Measurements from ENCODE around the gene ATP6V1G2. TPM values are rescaled to one million over a fixed set of nuclear protein-coding genes. Genes with fewer than 3 reads are reported as not detected.

Gene ATP6V1G2
- total RNA-seq, 4 donors from 2014 or later = 0.64 to 1.6 (median 1.4) TPM; not detected in 1

- H3K27me3 ChIP-seq = no peaks in the 10 kb centered on the region
- TF ChIP-seq POLR2AphosphoS5 (IDR thresholded peaks at IDR 0.05) (no peak), EP300 (IDR thresholded peaks at IDR 0.05) (no peak), CTCF (IDR thresholded peaks at IDR 0.05) (no peak), POLR2A (IDR thresholded peaks at IDR 0.05) (no peak)
- no peaks in the 10 kb centered on the region for H3K4me1 ChIP-seq
- H3K27ac ChIP-seq = no peak overlapping the region
- 67% methylated on average over 5 of the region's 6 CpGs for WGBS
- no peaks in the 10 kb centered on the region for H3K9me3 ChIP-seq
- DNase-seq (ENCODE audit: low spot score in 2 of 2) = no peak
- H3K36me3 ChIP-seq = peaks cover 63% of the 10 kb centered on the region
- no peak overlapping the region for H3K4me3 ChIP-seq
These were observed 15.7 kb downstream of the ATP6V1G2 start for GRCh38 chr6:31530659-31531058.

DNA sequence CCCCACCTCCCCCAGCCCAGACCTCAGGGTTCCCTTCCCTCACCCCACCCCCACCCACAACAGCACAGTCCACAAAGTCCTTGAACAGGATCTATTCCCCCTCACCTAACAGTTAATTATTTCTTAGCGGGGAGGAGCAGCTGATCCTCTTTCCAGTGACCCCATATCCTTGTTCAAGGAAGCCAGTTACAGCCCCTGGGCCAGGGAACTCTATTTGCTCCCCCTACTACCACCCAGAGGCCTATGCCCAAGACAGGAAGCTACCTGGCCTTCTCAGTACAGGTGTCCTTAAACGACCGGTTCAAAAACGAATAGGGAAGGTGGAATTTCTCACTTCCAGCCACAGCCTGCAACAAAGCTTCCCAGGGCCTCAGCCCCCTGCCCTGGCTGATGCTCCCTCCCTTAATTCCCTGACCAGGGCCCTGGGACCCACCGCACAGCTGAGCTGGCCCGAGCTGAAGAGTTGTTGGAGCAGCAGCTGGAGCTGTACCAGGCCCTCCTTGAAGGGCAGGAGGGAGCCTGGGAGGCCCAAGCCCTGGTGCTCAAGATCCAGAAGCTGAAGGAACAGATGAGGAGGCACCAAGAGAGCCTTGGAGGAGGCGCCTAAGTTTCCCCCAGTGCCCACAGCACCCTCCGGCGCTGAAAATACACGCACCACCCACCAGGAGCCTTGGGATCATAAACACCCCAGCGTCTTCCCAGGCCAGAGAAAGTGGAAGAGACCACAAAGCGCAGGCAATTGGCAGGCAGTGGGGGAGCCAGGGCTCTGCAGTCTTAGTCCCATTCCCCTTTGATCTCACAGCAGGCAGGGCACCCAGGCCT is 16.9 kb downstream of the ATP6V1G2 start:
- Histone ChIP-seq H3K4me1 (no peaks in the 10 kb centered on the region), H3K27ac (no peak overlapping the region), H3K36me3 (peaks cover 52% of the 10 kb centered on the region), H3K9me3 (no peaks in the 10 kb centered on the region), H3K4me3 (no peak overlapping the region), H3K27me3 (no peaks in the 10 kb centered on the region)
- WGBS = 67% methylated on average over 5 of the region's 12 CpGs
- TF ChIP-seq CTCF (IDR thresholded peaks at IDR 0.05) = no peak
- TF ChIP-seq POLR2AphosphoS5 (IDR thresholded peaks at IDR 0.05) = no peak
- TF ChIP-seq EP300 (IDR thresholded peaks at IDR 0.05) = no peak
- no peak for TF ChIP-seq POLR2A (IDR thresholded peaks at IDR 0.05)
- DNase-seq (ENCODE audit: low spot score in 2 of 2) = no peak

DNA sequence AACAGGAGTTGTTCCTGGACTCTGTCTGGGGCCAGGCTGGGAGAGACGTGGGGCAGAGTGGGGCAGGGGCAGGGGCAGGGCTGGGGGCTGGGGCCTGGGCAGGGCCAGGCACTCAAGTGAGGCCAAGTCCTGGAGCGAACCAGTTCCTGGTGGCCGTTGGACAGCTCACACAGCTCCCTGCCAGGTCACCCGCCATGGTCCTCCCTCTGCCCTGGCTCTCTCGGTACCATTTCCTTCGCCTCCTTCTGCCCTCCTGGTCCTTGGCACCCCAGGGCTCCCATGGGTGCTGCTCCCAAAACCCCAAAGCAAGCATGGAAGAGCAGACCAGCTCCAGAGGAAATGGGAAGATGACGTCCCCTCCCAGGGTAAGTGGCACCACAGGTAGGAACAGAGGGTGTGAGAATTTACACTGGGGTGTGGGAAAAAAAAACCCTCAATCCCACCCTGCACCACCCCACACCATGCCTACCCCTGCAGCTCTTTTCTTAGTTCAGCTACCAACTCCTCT is 17.5 kb downstream of the ATP6V1G2 start, which contains the start of gene MCCD1:
TSS of gene MCCD1 (plus strand) at position 142 of the 508 bp plus-strand sequence. CDS start at position 195, 53 bp downstream.
- Histone ChIP-seq H3K27me3 (no peaks in the 10 kb centered on the region), H3K36me3 (peaks cover 45% of the 10 kb centered on the region), H3K27ac (no peak within 1 kb of the TSS), H3K9me3 (no peaks in the 10 kb centered on the region), H3K4me3 (no peak within 1 kb of the TSS), H3K4me1 (no peaks in the 10 kb centered on the region)
- 59% methylated on average over 7 of the region's 7 CpGs for WGBS
- DNase-seq (ENCODE audit: low spot score in 2 of 2) = no peak
- no peak for TF ChIP-seq POLR2A (IDR thresholded peaks at IDR 0.05)
- TF ChIP-seq POLR2AphosphoS5 (IDR thresholded peaks at IDR 0.05) = no peak
- TF ChIP-seq CTCF (IDR thresholded peaks at IDR 0.05) = no peak
- no peak for TF ChIP-seq EP300 (IDR thresholded peaks at IDR 0.05)

GRCh38 chr6:31528307-31528777 is 18.1 kb downstream of the ATP6V1G2 start:
- 78% methylated on average over 4 of the region's 4 CpGs for WGBS
- H3K4me1 ChIP-seq = no peaks in the 10 kb centered on the region
- TF ChIP-seq POLR2A (IDR thresholded peaks at IDR 0.05) (no peak), POLR2AphosphoS5 (IDR thresholded peaks at IDR 0.05) (no peak), CTCF (IDR thresholded peaks at IDR 0.05) (no peak), EP300 (IDR thresholded peaks at IDR 0.05) (no peak)
- peaks cover 40% of the 10 kb centered on the region for H3K36me3 ChIP-seq
- H3K27ac ChIP-seq = no peak overlapping the region
- DNase-seq (ENCODE audit: low spot score in 2 of 2) = no peak
- H3K4me3 ChIP-seq = no peak overlapping the region
- no peaks in the 10 kb centered on the region for H3K9me3 ChIP-seq
- no peaks in the 10 kb centered on the region for H3K27me3 ChIP-seq

DNA sequence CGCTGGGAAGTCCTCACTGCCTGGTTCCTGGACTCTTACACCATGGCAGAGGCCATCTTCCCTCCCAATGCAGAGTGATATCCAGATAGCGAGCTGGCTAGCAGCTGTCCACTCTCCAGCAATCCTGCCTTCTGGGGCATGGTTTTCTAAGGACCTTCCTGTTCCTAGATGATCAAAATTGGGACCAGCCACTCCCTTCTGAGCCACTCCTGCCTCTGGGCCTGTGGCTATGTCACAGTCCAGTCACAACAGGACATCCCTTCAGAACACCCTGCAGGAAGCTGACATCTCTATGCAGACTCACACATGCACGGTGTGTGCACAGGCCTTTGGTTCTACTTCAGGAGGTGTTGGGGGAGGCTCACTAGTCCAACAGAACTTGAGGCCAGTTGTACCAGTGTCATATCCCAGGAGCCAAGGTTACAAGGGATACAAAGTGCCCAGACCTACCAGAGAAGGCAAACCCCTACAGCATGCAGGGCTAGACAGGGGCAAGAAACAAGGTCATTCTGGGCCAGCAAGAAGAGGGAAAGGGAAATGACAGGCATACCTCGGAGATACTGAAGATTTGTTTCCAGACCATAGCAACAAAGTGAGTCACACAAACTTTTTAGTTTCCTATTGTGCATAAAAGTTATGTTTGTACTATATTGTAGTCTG is 20.3 kb downstream of the ATP6V1G2 start:
- WGBS = 62% methylated on average over 4 of the region's 4 CpGs
- Histone ChIP-seq H3K27me3 (no peaks in the 10 kb centered on the region), H3K4me1 (no peaks in the 10 kb centered on the region), H3K36me3 (peaks cover 17% of the 10 kb centered on the region), H3K9me3 (no peaks in the 10 kb centered on the region), H3K4me3 (no peak overlapping the region), H3K27ac (no peak overlapping the region)
- no peak for DNase-seq (ENCODE audit: low spot score in 2 of 2)
- TF ChIP-seq CTCF (IDR thresholded peaks at IDR 0.05) = no peak
- TF ChIP-seq EP300 (IDR thresholded peaks at IDR 0.05) = no peak
- no peak for TF ChIP-seq POLR2A (IDR thresholded peaks at IDR 0.05)
- TF ChIP-seq POLR2AphosphoS5 (IDR thresholded peaks at IDR 0.05) = no peak

Data from suprapubic skin (tissue), 4 donors.